ENCODE data around the gene TMED6. TPM values are rescaled to one million over a fixed set of nuclear protein-coding genes. Genes with fewer than 3 reads are reported as not detected.

Gene TMED6
- total RNA-seq, 1 experiment from 2014 or later = 0.59 TPM

GRCh38 chr16:69324013-69324531 lies 27.5 kb downstream of the TMED6 start:
- no peak overlapping the region for H2AFZ ChIP-seq
- no peak overlapping the region for H3K4me2 ChIP-seq
- POLR2A ChIA-PET (ENCODE audit: unreplicated experiment) = interaction anchor here (0.5 kb wide), 1 partner anchor 1177 kb away, joined by 3 read pairs; no protein-coding TSS in a partner anchor
- no TSS peak for BruUV-seq (replicated peaks)
- H3K9me3 ChIP-seq (ENCODE audit: insufficient read depth, low read depth) = no peaks in the 10 kb centered on the region
- no peak for DNase-seq
- H3K27me3 ChIP-seq (ENCODE audit: insufficient read depth, low read depth) = no peaks in the 10 kb centered on the region
- H3K4me3 ChIP-seq = no peak overlapping the region
- no peaks in the 10 kb centered on the region for H3K9me2 ChIP-seq (ENCODE audit: insufficient read depth)
- peaks cover 22% of the 10 kb centered on the region for H3K36me3 ChIP-seq (ENCODE audit: low read depth)
- peaks cover 66% of the 10 kb centered on the region for H3K79me2 ChIP-seq (ENCODE audit: low read depth)
- no peak overlapping the region for H3K27ac ChIP-seq
- CTCF ChIA-PET = no interaction called here
- intact Hi-C loops (cut with micrococcal nuclease; ENCODE audit: unreplicated experiment) = no loop called here
- no peak for TF ChIP-seq EZH2 (IDR thresholded peaks at IDR 0.05; ENCODE audit: low read depth)
- TF ChIP-seq CTCF (conservative IDR thresholded peaks at IDR 0.05) = no peak
- peaks cover 31% of the 10 kb centered on the region for H3K4me1 ChIP-seq (replicated peaks; ENCODE audit: insufficient read depth)
- peaks cover 26% of the 10 kb centered on the region; the same call in 1 of the 2 replicates for H3F3A ChIP-seq (ENCODE audit: insufficient read depth, low read depth)
- peaks cover 70% of the 10 kb centered on the region for H4K20me1 ChIP-seq (ENCODE audit: insufficient read depth)

DNA sequence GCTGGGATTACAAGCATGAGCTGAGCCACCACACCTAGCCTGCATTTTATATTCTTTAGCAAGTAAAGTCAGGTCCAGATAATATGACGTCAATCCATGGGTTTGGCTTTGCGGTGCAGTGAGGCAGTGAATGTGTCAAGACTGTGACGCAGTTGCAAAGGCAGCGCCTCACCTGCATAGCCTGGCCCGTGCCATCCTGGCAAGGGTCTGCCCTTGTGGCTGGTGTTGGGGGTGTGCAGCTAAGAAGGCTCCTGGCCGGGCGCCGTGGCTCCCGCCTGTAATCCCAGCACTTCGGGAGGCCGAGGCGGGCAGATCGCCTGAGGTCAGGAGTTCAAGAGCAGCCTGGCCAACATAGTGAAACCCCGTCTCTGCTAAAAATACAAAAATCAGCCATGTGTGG lies 28.2 kb downstream of the TMED6 start:
- Histone ChIP-seq H3K27ac (no peak overlapping the region), H3K9me3 (ENCODE audit: insufficient read depth, low read depth) (no peaks in the 10 kb centered on the region), H4K20me1 (ENCODE audit: insufficient read depth) (peaks cover 65% of the 10 kb centered on the region), H2AFZ (no peak overlapping the region), H3K27me3 (ENCODE audit: insufficient read depth, low read depth) (no peaks in the 10 kb centered on the region), H3F3A (ENCODE audit: insufficient read depth, low read depth) (peaks cover 26% of the 10 kb centered on the region; the same call in 1 of the 2 replicates), H3K4me3 (no peak overlapping the region), H3K79me2 (ENCODE audit: low read depth) (peaks cover 59% of the 10 kb centered on the region), H3K36me3 (ENCODE audit: low read depth) (peaks cover 18% of the 10 kb centered on the region), H3K4me2 (no peak overlapping the region), H3K9me2 (ENCODE audit: insufficient read depth) (no peaks in the 10 kb centered on the region), H3K4me1 (replicated peaks; ENCODE audit: insufficient read depth) (peaks cover 24% of the 10 kb centered on the region)
- no peak for TF ChIP-seq CTCF (conservative IDR thresholded peaks at IDR 0.05)
- TF ChIP-seq EZH2 (IDR thresholded peaks at IDR 0.05; ENCODE audit: low read depth) = no peak
- BruUV-seq (replicated peaks) = no TSS peak
- CTCF ChIA-PET = no interaction called here
- intact Hi-C loops (cut with micrococcal nuclease; ENCODE audit: unreplicated experiment) = no loop called here
- no peak for DNase-seq
- POLR2A ChIA-PET (ENCODE audit: unreplicated experiment) = interaction anchor here (0.5 kb wide), 1 partner anchor 1176 kb away, joined by 3 read pairs; no protein-coding TSS in a partner anchor

DNA sequence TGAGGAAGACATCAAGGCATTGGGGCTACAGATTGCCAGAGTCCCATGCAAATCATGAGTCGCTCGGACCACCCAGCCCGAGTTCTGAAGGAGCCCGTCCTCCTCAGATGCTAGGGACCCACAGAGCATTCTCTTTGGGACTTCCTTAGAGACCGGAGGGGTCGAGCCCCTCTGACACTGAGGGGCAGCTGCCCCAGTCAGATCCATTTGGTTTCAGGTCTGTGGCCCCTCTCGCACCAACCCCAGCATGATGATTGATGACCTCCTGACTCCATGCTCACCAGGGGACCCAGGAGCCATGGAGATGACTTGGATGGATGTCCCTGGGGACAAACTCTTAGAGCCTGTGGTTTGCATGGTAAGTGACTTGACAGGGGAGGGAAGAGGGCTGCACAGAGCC lies 29.2 kb downstream of the TMED6 start:
- peaks cover 57% of the 10 kb centered on the region for H4K20me1 ChIP-seq (ENCODE audit: insufficient read depth)
- intact Hi-C loops (cut with micrococcal nuclease; ENCODE audit: unreplicated experiment) = no loop called here
- ChIA-PET CTCF (no interaction called here), POLR2A (ENCODE audit: unreplicated experiment) (no interaction called here)
- no peak for TF ChIP-seq EZH2 (IDR thresholded peaks at IDR 0.05; ENCODE audit: low read depth)
- no peak for TF ChIP-seq CTCF (conservative IDR thresholded peaks at IDR 0.05)
- peaks cover 26% of the 10 kb centered on the region; the same call in 1 of the 2 replicates for H3F3A ChIP-seq (ENCODE audit: insufficient read depth, low read depth)
- no peaks in the 10 kb centered on the region for H3K9me2 ChIP-seq (ENCODE audit: insufficient read depth)
- DNase-seq = no peak
- H3K4me3 ChIP-seq = no peak overlapping the region
- peaks cover 13% of the 10 kb centered on the region for H3K4me1 ChIP-seq (replicated peaks; ENCODE audit: insufficient read depth)
- H2AFZ ChIP-seq = no peak overlapping the region
- peaks cover 48% of the 10 kb centered on the region for H3K79me2 ChIP-seq (ENCODE audit: low read depth)
- H3K4me2 ChIP-seq = no peak overlapping the region
- H3K27ac ChIP-seq = no peak overlapping the region
- H3K36me3 ChIP-seq (ENCODE audit: low read depth) = peaks cover 10% of the 10 kb centered on the region; the same call in 1 of the 2 replicates
- no peaks in the 10 kb centered on the region for H3K27me3 ChIP-seq (ENCODE audit: insufficient read depth, low read depth)
- no TSS peak for BruUV-seq (replicated peaks)
- H3K9me3 ChIP-seq (ENCODE audit: insufficient read depth, low read depth) = no peaks in the 10 kb centered on the region

All from PC-9 (cell line).